Measurements from ENCODE around the gene ATP8A1. TPM values are rescaled to one million over a fixed set of nuclear protein-coding genes. Genes with fewer than 3 reads are reported as not detected.

The ATP8A1 gene
- total and polyA plus RNA-seq, 4 donors = 0.65 to 15.9 (median 5.9) TPM

DNA sequence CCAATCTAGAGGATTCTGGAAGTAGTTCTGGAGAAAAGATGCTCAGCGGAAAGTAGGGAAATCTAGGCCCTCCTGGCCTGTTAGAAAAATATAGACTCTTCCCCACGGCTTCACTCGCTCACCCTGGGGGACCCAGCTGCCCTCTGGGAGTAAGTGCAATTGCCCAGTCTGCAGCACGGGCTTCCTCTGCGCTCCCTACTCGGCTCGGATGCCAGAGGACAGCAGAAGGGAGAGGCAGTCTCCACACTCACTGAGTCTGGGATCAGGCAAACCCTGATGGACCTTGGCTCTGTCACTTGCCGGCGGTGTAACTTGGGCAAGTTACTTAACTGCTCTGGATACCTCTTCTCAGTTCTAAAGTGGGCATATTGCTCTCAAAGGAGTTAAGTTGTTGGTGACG lies 257.5 kb downstream of the ATP8A1 start:
- WGBS = 19% methylated on average over 10 of the region's 10 CpGs
- H3K9me3 ChIP-seq (ENCODE audit: control insufficient read depth in 4 of 4, low read length in 3 of 4) = no peaks in the 10 kb centered on the region
- TF ChIP-seq YY1 (IDR thresholded peaks at IDR 0.05) (no peak), EGR1 (IDR thresholded peaks at IDR 0.05; ENCODE audit: low read depth in 2 of 2) (no peak), JUND (IDR thresholded peaks at IDR 0.05) (no peak), RXRA (IDR thresholded peaks at IDR 0.05) (no peak)
- peaks cover 2 to 22% (median 11%) of the 10 kb centered on the region in 4 donors for H3K27me3 ChIP-seq (ENCODE audit: control insufficient read depth in 4 of 4, insufficient read depth in 4 of 4, low read length in 3 of 4)
- no peak overlapping the region for H3K27ac ChIP-seq (ENCODE audit: low read depth in 1 of 2, low read length in 2 of 2)
- H3K4me1 ChIP-seq (ENCODE audit: control insufficient read depth in 4 of 4, insufficient read depth in 4 of 4, low read length in 3 of 4) = peaks cover 16 to 29% (median 19%) of the 10 kb centered on the region in 4 donors
- no peak overlapping the region for H3K9ac ChIP-seq (ENCODE audit: low read depth in 1 of 2, low read length in 2 of 2)
- no peak overlapping the region for H3K4me3 ChIP-seq (ENCODE audit: low read depth in 1 of 3, low read length in 3 of 3)
- no peaks in the 10 kb centered on the region for H3K36me3 ChIP-seq (ENCODE audit: control insufficient read depth in 4 of 4, insufficient read depth in 3 of 4, low read depth in 1 of 4, low read length in 3 of 4)
- no peak for DNase-seq (ENCODE audit: low spot score)

- Histone ChIP-seq H3K27me3 (ENCODE audit: control insufficient read depth in 4 of 4, insufficient read depth in 4 of 4, low read length in 3 of 4) (peaks cover 2 to 22% (median 11%) of the 10 kb centered on the region in 4 donors), H3K4me1 (ENCODE audit: control insufficient read depth in 4 of 4, insufficient read depth in 4 of 4, low read length in 3 of 4) (peaks cover 16 to 29% (median 19%) of the 10 kb centered on the region in 4 donors), H3K36me3 (ENCODE audit: control insufficient read depth in 4 of 4, insufficient read depth in 3 of 4, low read depth in 1 of 4, low read length in 3 of 4) (no peaks in the 10 kb centered on the region), H3K4me3 (ENCODE audit: low read depth in 1 of 3, low read length in 3 of 3) (peak overlapping the region in 1 of 3 donors; percentile 45), H3K27ac (ENCODE audit: low read depth in 1 of 2, low read length in 2 of 2) (no peak overlapping the region), H3K9ac (ENCODE audit: low read depth in 1 of 2, low read length in 2 of 2) (no peak overlapping the region), H3K9me3 (ENCODE audit: control insufficient read depth in 4 of 4, low read length in 3 of 4) (no peaks in the 10 kb centered on the region)
- DNase-seq (ENCODE audit: low spot score) = no peak
- WGBS = 5% methylated on average over 24 of the region's 24 CpGs
- TF ChIP-seq, protein P1, sequence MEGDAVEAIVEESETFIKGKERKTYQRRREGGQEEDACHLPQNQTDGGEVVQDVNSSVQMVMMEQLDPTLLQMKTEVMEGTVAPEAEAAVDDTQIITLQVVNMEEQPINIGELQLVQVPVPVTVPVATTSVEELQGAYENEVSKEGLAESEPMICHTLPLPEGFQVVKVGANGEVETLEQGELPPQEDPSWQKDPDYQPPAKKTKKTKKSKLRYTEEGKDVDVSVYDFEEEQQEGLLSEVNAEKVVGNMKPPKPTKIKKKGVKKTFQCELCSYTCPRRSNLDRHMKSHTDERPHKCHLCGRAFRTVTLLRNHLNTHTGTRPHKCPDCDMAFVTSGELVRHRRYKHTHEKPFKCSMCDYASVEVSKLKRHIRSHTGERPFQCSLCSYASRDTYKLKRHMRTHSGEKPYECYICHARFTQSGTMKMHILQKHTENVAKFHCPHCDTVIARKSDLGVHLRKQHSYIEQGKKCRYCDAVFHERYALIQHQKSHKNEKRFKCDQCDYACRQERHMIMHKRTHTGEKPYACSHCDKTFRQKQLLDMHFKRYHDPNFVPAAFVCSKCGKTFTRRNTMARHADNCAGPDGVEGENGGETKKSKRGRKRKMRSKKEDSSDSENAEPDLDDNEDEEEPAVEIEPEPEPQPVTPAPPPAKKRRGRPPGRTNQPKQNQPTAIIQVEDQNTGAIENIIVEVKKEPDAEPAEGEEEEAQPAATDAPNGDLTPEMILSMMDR (IDR thresholded peaks at IDR 0.05; ENCODE audit: low read depth, low read length, missing input control) = no peak
- TF ChIP-seq JUND (IDR thresholded peaks at IDR 0.05) (no peak), TAF1 (conservative IDR thresholded peaks at IDR 0.05) (no peak), SP1 (IDR thresholded peaks at IDR 0.05) (no peak)
Measured at GRCh38 chr4:42398871-42399331, 258.0 kb downstream of the ATP8A1 start.

GRCh38 chr4:42398171-42398870 lies 258.6 kb downstream of the ATP8A1 start:
- Histone ChIP-seq H3K9ac (ENCODE audit: low read depth in 1 of 2, low read length in 2 of 2) (no peak overlapping the region), H3K27me3 (ENCODE audit: control insufficient read depth in 4 of 4, insufficient read depth in 4 of 4, low read length in 3 of 4) (peaks cover 2 to 22% (median 11%) of the 10 kb centered on the region in 4 donors)
- WGBS = 2% methylated on average over 60 of the region's 60 CpGs
- no peak for TF ChIP-seq EGR1 (IDR thresholded peaks at IDR 0.05; ENCODE audit: low read depth in 2 of 2)
- TF ChIP-seq HNF4A (conservative IDR thresholded peaks at IDR 0.05) = no peak
- TF ChIP-seq, protein P2, sequence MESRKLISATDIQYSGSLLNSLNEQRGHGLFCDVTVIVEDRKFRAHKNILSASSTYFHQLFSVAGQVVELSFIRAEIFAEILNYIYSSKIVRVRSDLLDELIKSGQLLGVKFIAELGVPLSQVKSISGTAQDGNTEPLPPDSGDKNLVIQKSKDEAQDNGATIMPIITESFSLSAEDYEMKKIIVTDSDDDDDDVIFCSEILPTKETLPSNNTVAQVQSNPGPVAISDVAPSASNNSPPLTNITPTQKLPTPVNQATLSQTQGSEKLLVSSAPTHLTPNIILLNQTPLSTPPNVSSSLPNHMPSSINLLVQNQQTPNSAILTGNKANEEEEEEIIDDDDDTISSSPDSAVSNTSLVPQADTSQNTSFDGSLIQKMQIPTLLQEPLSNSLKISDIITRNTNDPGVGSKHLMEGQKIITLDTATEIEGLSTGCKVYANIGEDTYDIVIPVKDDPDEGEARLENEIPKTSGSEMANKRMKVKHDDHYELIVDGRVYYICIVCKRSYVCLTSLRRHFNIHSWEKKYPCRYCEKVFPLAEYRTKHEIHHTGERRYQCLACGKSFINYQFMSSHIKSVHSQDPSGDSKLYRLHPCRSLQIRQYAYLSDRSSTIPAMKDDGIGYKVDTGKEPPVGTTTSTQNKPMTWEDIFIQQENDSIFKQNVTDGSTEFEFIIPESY (IDR thresholded peaks at IDR 0.05) = no peak
- TF ChIP-seq ATF3 (IDR thresholded peaks at IDR 0.05) = no peak
- TF ChIP-seq RAD21 (IDR thresholded peaks at IDR 0.05) = no peak
- TF ChIP-seq HNF4G (IDR thresholded peaks at IDR 0.05) = no peak
- TF ChIP-seq NR2F2 (IDR thresholded peaks at IDR 0.05) = no peak
- TF ChIP-seq, protein P1 (IDR thresholded peaks at IDR 0.05; ENCODE audit: low read depth, low read length, missing input control) = no peak
- no peak for TF ChIP-seq FOXA1 (IDR thresholded peaks at IDR 0.05)
- no peak for TF ChIP-seq TAF1 (conservative IDR thresholded peaks at IDR 0.05)
- TF ChIP-seq JUND (IDR thresholded peaks at IDR 0.05) = no peak
- TF ChIP-seq GABPA (IDR thresholded peaks at IDR 0.05 in 1 of 2, conservative IDR thresholded peaks at IDR 0.05 in 1 of 2) = no peak
- TF ChIP-seq RXRA (IDR thresholded peaks at IDR 0.05) = no peak
- TF ChIP-seq REST (IDR thresholded peaks at IDR 0.05) = no peak
- TF ChIP-seq YY1 (IDR thresholded peaks at IDR 0.05) = no peak
- TF ChIP-seq SP1 (IDR thresholded peaks at IDR 0.05) = no peak

More at GRCh38 chr4:42398171-42398870, 258.6 kb downstream of the ATP8A1 start:
- DNase-seq (ENCODE audit: low spot score) = no peak
- Histone ChIP-seq H3K4me1 (ENCODE audit: control insufficient read depth in 4 of 4, insufficient read depth in 4 of 4, low read length in 3 of 4) (peaks cover 16 to 29% (median 19%) of the 10 kb centered on the region in 4 donors), H3K9me3 (ENCODE audit: control insufficient read depth in 4 of 4, low read length in 3 of 4) (no peaks in the 10 kb centered on the region), H3K36me3 (ENCODE audit: control insufficient read depth in 4 of 4, insufficient read depth in 3 of 4, low read depth in 1 of 4, low read length in 3 of 4) (no peaks in the 10 kb centered on the region), H3K27ac (ENCODE audit: low read depth in 1 of 2, low read length in 2 of 2) (no peak overlapping the region), H3K4me3 (ENCODE audit: low read depth in 1 of 3, low read length in 3 of 3) (peak overlapping the region in 2 of 3 donors; percentile 23 to 45)
